ENCODE measurements around the gene UBR1. TPM values are rescaled to one million over a fixed set of nuclear protein-coding genes. Genes with fewer than 3 reads are reported as not detected.
"Not testable (repeated sequence)": the region's sequence is repeated elsewhere in the genome, so short reads cannot be mapped to it uniquely, and the experiment has no call there.

Gene UBR1
- total RNA-seq, 2 experiments from 2014 or later, result 19.8 to 33.5 TPM

DNA sequence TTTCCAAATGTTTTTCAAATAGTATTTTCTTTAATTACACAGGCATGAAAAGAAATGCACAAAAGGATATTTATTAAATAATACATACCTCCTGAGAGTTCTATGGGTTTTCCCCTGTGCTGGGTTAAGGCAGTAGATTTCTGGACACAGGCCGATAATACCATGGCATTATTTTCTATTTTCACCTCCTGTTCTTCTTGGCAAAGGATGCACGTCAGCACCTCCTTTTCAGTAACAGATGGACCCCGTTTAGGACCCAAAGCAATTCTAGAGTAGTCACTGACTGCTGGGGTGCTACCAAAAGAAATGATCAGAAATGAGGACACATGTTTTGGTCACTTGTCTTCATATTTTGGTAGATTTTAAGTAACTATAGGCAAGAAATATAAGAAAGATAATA is 98.8 kb downstream of the UBR1 start:
- H3K4me1 ChIP-seq (ENCODE audit: insufficient read depth, low read length, poor library complexity, severe bottlenecking), result no peaks in the 10 kb centered on the region
- H3K36me3 ChIP-seq (ENCODE audit: insufficient read depth, low read length), result peaks cover 89% of the 10 kb centered on the region
- no peak overlapping the region for H3K4me2 ChIP-seq (ENCODE audit: low read length)
- ChIA-PET POLR2A (no interaction called here), CTCF (ENCODE audit: unreplicated experiment) (no interaction called here)
- H4K20me1 ChIP-seq (ENCODE audit: insufficient read depth, low read length), result no peaks in the 10 kb centered on the region
- no peak overlapping the region for H3K27ac ChIP-seq (ENCODE audit: low read depth, low read length, poor library complexity, severe bottlenecking)
- intact Hi-C loops (cut with micrococcal nuclease; ENCODE audit: unreplicated experiment), result no loop called here
- DNase-seq (ENCODE audit: low spot score), result no peak
- BruUV-seq (replicated peaks), result no TSS peak
- H3K4me3 ChIP-seq (ENCODE audit: low read depth, low read length, poor library complexity, severe bottlenecking), result no peak overlapping the region
- peaks cover 28% of the 10 kb centered on the region; the same call in 1 of the 2 replicates for H3K9me3 ChIP-seq (ENCODE audit: low read length)
- H3K79me2 ChIP-seq (ENCODE audit: insufficient read depth, low read depth, low read length), result no peaks in the 10 kb centered on the region
- TF ChIP-seq, protein P1, sequence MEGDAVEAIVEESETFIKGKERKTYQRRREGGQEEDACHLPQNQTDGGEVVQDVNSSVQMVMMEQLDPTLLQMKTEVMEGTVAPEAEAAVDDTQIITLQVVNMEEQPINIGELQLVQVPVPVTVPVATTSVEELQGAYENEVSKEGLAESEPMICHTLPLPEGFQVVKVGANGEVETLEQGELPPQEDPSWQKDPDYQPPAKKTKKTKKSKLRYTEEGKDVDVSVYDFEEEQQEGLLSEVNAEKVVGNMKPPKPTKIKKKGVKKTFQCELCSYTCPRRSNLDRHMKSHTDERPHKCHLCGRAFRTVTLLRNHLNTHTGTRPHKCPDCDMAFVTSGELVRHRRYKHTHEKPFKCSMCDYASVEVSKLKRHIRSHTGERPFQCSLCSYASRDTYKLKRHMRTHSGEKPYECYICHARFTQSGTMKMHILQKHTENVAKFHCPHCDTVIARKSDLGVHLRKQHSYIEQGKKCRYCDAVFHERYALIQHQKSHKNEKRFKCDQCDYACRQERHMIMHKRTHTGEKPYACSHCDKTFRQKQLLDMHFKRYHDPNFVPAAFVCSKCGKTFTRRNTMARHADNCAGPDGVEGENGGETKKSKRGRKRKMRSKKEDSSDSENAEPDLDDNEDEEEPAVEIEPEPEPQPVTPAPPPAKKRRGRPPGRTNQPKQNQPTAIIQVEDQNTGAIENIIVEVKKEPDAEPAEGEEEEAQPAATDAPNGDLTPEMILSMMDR (conservative IDR thresholded peaks at IDR 0.05; ENCODE audit: low read length), result no peak
- TF ChIP-seq EZH2phosphoT487 (IDR thresholded peaks at IDR 0.05; ENCODE audit: borderline replicate concordance, low read depth, low read length), result no peak
- H3K9me2 ChIP-seq (ENCODE audit: insufficient read depth, low read length), result no peaks in the 10 kb centered on the region
- no peak overlapping the region for H2AFZ ChIP-seq (ENCODE audit: low read length)

DNA sequence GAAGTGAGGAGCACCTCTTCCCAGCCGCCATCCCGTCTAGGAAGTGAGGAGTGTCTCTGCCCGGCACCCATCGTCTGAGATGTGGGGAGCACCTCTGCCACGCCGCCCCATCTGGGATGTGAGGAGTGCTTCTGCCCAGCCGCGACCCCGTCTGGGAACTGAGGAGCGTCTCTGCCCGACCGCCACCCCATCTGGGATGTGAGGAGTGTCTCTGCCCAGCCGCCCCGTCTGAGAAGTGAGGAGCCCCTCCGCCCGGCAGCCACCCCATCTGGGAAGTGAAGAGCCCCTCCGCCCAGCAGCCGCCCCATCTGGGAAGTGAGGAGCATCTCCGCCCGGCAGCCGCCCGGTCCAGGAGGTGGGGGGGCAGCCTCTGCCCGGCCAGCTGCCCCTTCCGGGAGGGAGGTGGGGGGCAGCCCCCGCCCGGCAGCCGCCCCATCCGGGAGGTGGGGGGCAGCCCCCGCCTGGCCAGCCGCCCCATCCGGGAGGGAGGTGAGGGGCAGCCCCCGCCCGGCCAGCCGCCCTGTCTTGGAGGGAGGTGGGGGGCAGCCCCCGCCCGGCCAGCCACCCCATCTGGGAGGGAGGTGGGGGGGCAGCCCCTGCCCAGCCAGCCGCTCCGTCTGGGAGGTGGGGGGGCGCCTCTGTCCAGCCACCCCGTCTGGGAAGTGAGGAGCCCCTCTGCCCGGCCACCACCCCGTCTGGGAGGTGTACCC is 100.8 kb downstream of the UBR1 start:
- POLR2A ChIA-PET; intact Hi-C loops (cut with micrococcal nuclease; ENCODE audit: unreplicated experiment); H4K20me1 ChIP-seq (ENCODE audit: insufficient read depth, low read length); DNase-seq (ENCODE audit: low spot score); H2AFZ ChIP-seq (ENCODE audit: low read length); H3K4me2 ChIP-seq (ENCODE audit: low read length); CTCF ChIA-PET (ENCODE audit: unreplicated experiment); H3K9me2 ChIP-seq (ENCODE audit: insufficient read depth, low read length); H3K79me2 ChIP-seq (ENCODE audit: insufficient read depth, low read depth, low read length); H3K27ac ChIP-seq (ENCODE audit: low read depth, low read length, poor library complexity, severe bottlenecking); H3K4me3 ChIP-seq (ENCODE audit: low read depth, low read length, poor library complexity, severe bottlenecking); BruUV-seq (replicated peaks); H3K4me1 ChIP-seq (ENCODE audit: insufficient read depth, low read length, poor library complexity, severe bottlenecking): not testable (repeated sequence)
- peaks cover 24% of the 10 kb centered on the region; the same call in 1 of the 2 replicates for H3K9me3 ChIP-seq (ENCODE audit: low read length)
- H3K36me3 ChIP-seq (ENCODE audit: insufficient read depth, low read length), result peaks cover 74% of the 10 kb centered on the region

DNA sequence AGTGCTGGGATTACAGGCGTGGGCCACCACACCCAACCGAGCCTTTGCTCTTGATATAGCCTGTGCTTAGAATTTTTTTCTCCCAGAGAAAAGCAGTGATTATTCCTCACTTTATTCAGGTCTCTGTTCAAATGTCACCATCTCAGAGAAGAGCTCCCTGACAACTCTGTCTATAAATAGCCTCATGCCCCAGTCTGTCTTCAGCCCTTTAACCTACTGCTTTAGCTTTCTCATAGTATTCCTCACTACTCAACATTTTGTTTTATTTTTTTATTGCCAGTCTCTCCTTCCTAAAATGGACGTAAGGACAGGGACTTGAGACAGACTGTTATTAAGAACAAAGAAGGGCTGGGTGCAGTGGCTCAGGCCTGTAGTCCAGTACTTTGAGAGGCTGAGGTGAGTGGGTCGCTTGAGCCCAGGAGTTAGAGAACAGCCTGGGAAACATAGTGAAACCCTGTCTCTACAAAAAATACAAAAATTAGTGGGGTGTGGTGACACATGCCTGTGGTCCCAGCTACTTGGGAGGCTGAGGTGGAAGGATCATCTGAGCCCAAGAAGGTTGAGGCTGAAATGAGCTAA is 106.5 kb downstream of the UBR1 start:
- H3K4me1 ChIP-seq (ENCODE audit: insufficient read depth, low read length, poor library complexity, severe bottlenecking), result no peaks in the 10 kb centered on the region
- no peak overlapping the region for H3K27ac ChIP-seq (ENCODE audit: low read depth, low read length, poor library complexity, severe bottlenecking)
- intact Hi-C loops (cut with micrococcal nuclease; ENCODE audit: unreplicated experiment), result no loop called here
- no peaks in the 10 kb centered on the region for H3K9me2 ChIP-seq (ENCODE audit: insufficient read depth, low read length)
- DNase-seq (ENCODE audit: low spot score), result no peak
- no peak overlapping the region for H2AFZ ChIP-seq (ENCODE audit: low read length)
- CTCF ChIA-PET (ENCODE audit: unreplicated experiment), result no interaction called here
- no peaks in the 10 kb centered on the region for H4K20me1 ChIP-seq (ENCODE audit: insufficient read depth, low read length)
- peaks cover 65% of the 10 kb centered on the region for H3K36me3 ChIP-seq (ENCODE audit: insufficient read depth, low read length)
- no peak overlapping the region for H3K4me2 ChIP-seq (ENCODE audit: low read length)
- TF ChIP-seq, protein P1 (conservative IDR thresholded peaks at IDR 0.05; ENCODE audit: low read length), result no peak
- TF ChIP-seq EZH2phosphoT487 (IDR thresholded peaks at IDR 0.05; ENCODE audit: borderline replicate concordance, low read depth, low read length), result no peak
- H3K9me3 ChIP-seq (ENCODE audit: low read length), result no peaks in the 10 kb centered on the region
- POLR2A ChIA-PET, result no interaction called here
- no peak overlapping the region for H3K4me3 ChIP-seq (ENCODE audit: low read depth, low read length, poor library complexity, severe bottlenecking)
- no peaks in the 10 kb centered on the region for H3K79me2 ChIP-seq (ENCODE audit: insufficient read depth, low read depth, low read length)
- BruUV-seq (replicated peaks), result no TSS peak

Measured in OCI-LY7 (cell line).